Stimulated activated CD4-positive, alpha-beta T cell treated with anti-CD3 and anti-CD28 coated beads, Interleukin-12 subunit alpha, Interleukin-12 subunit beta, amount 100 ng/mL, for 4 hours (primary cell): ENCODE measurements around the gene DIS3L2.

ENCODE experiments used
- DNase-seq: peaks from one replicate; pipeline ENCODE4 v3.0.0-alpha.2; 2020

Gene DIS3L2

GRCh38 chr2:231957913-231958763 is 3.4 kb upstream of the DIS3L2 start:
- DNase-seq, result no peak

- no peak for DNase-seq
These were observed 634 bp upstream of the DIS3L2 start for GRCh38 chr2:231960810-231961348.

GRCh38 chr2:231965102-231965501 is 3.6 kb downstream of the DIS3L2 start:
- no peak for DNase-seq

GRCh38 chr2:231966886-231967285 is 5.4 kb downstream of the DIS3L2 start:
- no peak for DNase-seq

GRCh38 chr2:231968820-231969219 is 7.3 kb downstream of the DIS3L2 start:
- DNase-seq, result no peak

GRCh38 chr2:231970461-231970860 is 8.9 kb downstream of the DIS3L2 start:
- no peak for DNase-seq

GRCh38 chr2:231975001-231975400 is 13.5 kb downstream of the DIS3L2 start:
- no peak for DNase-seq

- no peak for DNase-seq
These were observed 15.9 kb downstream of the DIS3L2 start for GRCh38 chr2:231977430-231977829.

GRCh38 chr2:231984992-231985391 is 23.5 kb downstream of the DIS3L2 start:
- no peak for DNase-seq

GRCh38 chr2:231985823-231986261 is 24.3 kb downstream of the DIS3L2 start:
- DNase-seq, result no peak

GRCh38 chr2:231987124-231987727 is 25.7 kb downstream of the DIS3L2 start:
- DNase-seq, result no peak

GRCh38 chr2:231988179-231988866 is 26.8 kb downstream of the DIS3L2 start:
- DNase-seq, result no peak

GRCh38 chr2:231991664-231992063 is 30.2 kb downstream of the DIS3L2 start:
- no peak for DNase-seq

GRCh38 chr2:231992888-231993287 is 31.4 kb downstream of the DIS3L2 start:
- DNase-seq, result no peak

GRCh38 chr2:231996797-231997540 is 35.5 kb downstream of the DIS3L2 start:
- no peak for DNase-seq

- DNase-seq, result no peak
These were observed 36.5 kb downstream of the DIS3L2 start for GRCh38 chr2:231998046-231998445.

GRCh38 chr2:232000439-232000838 is 38.9 kb downstream of the DIS3L2 start:
- DNase-seq, result no peak

- DNase-seq, result no peak
These were observed 39.6 kb downstream of the DIS3L2 start for GRCh38 chr2:232001073-232001472.

- no peak for DNase-seq
These were observed 44.7 kb downstream of the DIS3L2 start for GRCh38 chr2:232006253-232006652.

- DNase-seq, result no peak
These were observed 47.6 kb downstream of the DIS3L2 start for GRCh38 chr2:232008907-232009638.

- DNase-seq, result no peak
These were observed 48.2 kb downstream of the DIS3L2 start for GRCh38 chr2:232009639-232010274.
